ENCODE measurements around the gene EGR1.

- TF ChIP-seq POLR2A (IDR thresholded peaks at IDR 0.05; ENCODE audit: low read depth, low read length) (no peak), POLR2AphosphoS5 (IDR thresholded peaks at IDR 0.05; ENCODE audit: low read depth, low read length) (no peak)
These were observed 11.6 kb downstream of the EGR1 start for GRCh38 chr5:138476918-138477317.

All from GM12892 (cell line).